NCI-H460 (cell line): ENCODE results near the gene MARCHF10. TPM values are rescaled to one million over a fixed set of nuclear protein-coding genes. Genes with fewer than 3 reads are reported as not detected.

Source experiments
- DNase-seq: peaks from one replicate; pipeline ENCODE4 v3.0.0-alpha.2; 2016; ENCODE audit warnings: low read depth; ENCODE audit errors: extremely low read depth
- total RNA-seq: library from RNA; depleted of rRNA; stranded (reverse); fragments of >200 nt; shearing (Covaris generic); gene quantifications from 2 replicates; pipeline ENCODE4 v1.2.3, GENCODE V29; 2014

MARCHF10 gene
- total RNA-seq, 1 experiment from 2014 or later, result not detected

DNA sequence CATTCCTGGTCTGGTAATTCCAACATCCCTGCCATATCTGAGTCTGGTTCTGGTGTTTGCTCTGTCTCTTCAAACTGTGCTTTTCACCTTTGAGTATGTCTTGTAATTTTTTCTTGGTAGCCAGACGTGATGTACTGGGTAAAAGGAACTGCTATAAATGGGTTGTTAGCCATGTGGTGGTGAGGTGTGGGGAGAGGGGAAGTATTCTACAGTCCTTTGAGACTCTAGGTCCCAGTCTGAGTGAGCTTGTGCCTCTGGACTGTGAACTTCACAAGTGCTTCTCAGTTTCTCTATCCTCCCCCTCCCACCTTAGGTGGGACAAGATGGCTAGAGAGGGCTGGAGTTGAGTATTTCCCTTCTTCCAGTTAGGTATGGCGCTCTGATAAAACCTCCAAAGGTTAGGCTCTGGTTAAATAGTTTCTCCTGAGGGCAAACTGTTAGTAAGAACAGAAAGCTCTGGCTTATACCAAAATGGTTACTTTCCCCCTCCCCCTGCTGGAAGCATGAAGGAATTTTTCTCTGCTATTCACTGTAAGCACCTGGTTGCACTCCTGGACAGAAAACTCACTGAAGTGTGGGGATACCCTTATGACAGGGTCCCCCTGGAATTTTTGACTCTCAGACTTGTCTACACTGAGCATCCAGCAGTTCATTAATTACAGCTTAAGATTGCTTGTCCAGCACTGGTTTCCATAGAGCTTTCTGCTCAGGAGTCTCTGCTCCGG is 87.8 kb downstream of the MARCHF10 start:
- DNase-seq, result peak; percentile 14

- DNase-seq, result no peak
Measured at GRCh38 chr17:62719586-62719985, 88.5 kb downstream of the MARCHF10 start.

DNA sequence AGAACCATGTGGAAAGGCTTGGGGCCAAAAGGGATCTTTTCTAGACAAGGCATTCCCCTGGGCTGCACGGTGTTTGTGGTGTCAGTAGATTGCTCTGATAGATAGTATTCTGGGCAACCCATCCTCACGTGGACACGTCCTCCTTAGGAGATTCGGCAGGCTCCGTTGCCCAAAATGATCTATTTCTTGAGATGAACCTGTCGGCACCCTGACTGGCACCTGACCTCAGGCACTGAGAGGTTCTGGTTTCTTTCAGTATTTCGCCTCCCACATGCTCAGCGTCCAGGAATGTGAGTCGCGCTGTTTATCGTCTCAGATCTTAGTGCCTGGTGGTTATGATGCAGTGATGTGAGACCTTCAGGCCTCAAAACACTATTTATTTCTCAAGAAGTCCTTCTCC is 89.7 kb downstream of the MARCHF10 start:
- no peak for DNase-seq

GRCh38 chr17:62717889-62718288 is 90.2 kb downstream of the MARCHF10 start:
- no peak for DNase-seq

GRCh38 chr17:62717589-62717855 is 90.6 kb downstream of the MARCHF10 start:
- no peak for DNase-seq

DNA sequence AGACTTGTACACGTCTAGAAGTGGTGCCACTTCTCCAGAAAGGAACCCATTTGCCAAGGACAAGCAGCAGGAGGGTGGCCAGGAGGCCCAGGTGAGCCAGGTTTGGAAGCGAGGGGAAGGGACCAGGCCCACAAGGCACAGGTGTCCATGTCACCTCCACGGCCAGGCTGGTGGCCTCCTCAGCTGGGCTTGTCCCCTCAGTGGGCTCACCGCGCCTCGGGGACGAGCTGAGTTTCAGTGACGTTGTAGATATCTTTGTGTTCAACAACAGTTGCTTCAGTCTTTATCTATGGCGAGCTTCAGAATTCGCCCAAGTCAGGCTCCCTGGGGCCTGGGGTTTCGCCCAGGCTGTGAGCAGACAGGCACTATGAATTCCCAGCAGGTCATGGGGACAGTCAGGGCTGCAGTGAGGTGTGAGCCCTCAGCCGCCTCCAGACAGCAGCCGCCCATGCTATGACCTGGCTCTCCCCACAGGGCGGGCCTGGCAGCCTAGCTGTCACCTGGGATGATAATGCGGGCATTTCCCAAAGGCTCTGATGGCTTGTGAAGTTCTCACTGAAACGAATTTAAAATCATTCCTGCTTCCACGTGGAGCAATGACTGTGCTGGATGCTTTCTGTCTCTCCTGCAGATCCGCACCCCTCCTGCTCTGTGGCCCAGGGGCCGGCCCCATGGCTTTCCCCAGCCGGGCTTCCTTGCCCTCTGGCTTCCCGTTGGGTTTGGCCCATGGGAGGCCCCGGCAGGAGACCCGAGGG is 91.1 kb downstream of the MARCHF10 start:
- no peak for DNase-seq

GRCh38 chr17:62715882-62716390 is 92.2 kb downstream of the MARCHF10 start:
- DNase-seq, result no peak

DNA sequence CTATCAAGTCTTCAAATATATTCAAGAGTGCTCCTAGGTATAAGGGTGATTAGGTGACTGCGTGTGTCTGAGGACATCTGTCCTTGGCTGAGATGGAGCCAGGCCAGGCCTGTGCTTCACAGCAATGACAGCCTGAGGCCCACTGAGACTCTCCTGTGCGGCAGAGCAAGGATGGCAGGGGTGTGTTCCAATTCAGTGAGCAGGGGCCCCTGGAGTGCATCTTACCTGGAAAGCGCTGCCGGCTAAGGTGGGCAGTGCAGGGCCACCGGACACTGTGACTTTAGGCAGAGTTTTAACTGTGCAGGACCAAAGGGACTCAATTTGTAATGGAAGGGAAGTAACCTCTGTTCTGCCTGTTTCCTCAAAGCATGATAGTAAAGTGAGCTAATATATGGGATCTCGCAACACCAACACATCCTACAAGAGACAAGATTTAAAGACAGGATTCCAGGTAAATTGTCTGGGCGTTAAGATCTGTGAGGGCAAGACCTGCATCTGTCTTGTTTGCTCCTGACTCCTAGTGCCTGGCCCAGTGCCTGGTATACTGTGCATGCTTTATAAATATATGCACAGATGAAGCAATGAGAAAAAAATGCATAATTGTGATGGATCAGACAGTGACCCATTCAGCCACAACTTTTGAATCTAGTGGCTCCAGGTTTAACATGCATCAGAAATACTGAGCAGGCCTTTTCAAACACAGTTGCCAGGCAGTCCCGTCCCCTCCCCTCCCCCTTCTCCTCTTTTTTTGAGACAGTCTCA is 93.9 kb downstream of the MARCHF10 start:
- DNase-seq, result no peak

DNA sequence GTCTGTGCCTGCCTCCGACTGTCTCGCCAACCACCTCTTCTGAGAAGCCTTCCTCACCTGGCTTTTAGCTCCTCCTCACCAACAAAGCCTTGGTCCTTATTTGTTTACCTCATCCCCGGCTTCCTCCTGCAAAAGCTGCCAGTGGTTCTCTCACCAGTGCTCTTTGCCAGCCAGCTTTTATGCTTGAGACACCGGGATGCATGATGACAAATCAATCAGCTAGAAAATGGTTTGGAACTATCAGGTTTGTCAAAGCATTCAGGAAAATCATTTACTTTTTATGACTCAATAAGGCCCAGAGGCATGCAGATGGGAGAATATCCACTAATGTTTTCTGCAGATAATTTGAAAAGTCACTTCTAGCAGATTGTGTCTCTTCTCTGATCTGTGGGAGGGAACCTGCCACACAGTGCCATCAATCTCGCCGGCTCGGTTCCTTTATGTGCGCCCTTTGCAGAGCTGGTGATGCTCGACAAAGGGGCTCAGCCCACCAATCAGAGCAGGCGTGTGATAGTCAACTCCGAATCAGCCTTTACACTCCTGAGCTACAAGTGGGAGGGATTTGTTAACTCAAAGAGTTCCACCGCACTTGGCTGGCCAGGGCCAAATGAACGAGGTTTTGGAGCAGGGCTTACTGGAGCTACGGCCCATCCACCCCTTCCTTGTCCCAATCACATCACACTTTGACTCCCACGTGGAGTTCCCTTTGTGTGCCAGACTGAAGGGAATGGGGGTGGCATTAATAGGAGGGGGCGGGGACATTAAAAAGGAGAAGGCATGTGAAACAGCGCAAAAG is 94.8 kb downstream of the MARCHF10 start:
- DNase-seq, result no peak

DNA sequence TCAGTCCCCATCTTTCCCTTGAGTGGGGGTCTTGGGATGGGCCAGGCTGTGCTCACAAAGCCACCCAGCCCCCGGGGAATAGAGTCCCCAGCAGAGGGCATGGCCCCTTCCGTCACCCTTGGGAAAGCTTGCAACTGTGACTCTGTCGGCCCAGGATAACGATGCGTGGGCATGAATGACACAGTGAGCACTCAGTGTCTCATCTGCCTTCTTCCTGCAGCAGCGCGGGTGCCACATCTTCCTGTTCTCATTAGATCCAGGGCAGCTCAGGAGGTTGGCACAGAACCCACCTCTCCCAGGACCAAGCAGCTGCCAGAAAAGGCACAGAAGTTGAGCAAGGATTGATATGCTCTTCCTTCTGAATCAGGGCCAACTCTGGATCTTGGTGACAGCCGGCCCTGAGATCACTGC is 95.9 kb downstream of the MARCHF10 start:
- DNase-seq, result no peak

DNA sequence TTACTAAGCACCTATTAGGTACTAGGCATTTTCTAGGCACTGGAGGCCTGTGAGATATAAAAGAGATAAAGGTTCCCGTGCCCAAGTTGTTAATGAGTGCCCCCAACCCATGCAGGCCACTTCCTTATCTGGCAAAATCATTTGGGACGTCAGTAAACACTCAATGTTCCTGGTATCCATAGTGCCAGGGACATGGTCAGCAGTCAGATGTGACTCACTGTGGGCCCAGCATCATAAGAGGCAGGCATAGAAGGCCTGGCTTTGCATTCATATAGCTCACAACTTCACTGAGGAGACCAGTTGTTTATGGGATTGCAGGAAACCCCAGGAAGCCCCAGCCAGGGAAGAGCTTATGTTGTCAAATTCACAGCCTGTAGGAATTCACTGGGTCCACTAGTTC is 99.5 kb downstream of the MARCHF10 start:
- DNase-seq, result no peak

DNA sequence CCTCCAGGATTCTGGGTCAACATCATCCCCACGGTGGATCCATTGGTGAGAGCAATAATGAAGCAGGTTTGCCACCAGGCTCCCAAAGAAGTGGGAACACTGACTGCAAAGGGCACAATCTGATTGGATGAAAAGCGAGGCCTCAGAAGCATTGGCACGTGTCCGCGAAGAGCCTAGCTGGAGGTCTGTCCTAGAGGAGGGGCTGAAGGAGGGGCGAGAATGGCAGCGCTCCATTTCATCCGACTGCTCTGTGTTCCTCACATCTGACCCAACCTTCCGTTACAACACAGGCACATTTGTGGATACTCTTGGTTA is 100.7 kb downstream of the MARCHF10 start:
- DNase-seq, result no peak

GRCh38 chr17:62706598-62707424 is 101.3 kb downstream of the MARCHF10 start:
- DNase-seq, result no peak

DNA sequence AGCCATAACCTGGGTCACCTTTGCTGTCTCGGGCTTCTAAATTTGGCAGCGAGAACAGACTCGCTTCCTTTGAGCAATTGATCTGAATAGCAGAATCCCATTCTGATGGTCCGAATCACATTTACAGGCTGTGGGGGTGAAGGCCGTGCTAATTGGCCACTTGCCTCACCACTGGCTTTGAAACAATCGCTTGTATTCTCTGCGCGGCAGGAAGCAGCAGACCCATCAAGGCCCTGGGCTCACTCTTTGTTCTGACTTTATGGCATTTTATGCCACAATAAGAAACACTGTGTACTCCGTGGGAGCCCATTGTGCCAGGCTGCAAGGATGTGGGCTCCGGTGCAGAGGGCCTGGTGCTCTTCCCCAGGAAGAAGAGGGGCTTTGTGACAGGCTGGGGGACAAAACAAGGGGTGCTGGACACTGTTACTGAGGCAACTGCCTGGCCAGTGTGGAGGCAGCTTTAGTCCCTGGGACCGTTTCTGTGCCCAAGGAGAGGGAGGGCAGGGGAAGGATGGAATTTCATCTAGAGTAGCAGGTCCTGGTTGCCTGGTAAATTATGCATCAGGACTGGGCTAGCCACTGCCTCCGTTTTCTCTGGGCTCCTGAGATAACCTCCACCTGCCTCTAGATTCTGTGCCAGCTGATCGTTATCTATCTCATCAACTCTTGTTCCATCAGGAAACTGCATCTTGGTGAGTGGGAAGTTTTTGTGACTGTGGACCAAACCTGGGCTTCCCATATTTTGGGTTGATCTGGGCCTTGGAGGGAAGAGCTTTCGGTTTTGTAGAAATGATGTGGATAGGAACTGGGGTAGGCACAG is 102.1 kb downstream of the MARCHF10 start:
- no peak for DNase-seq

GRCh38 chr17:62705156-62705777 is 102.8 kb downstream of the MARCHF10 start:
- DNase-seq, result no peak

- no peak for DNase-seq
Measured at GRCh38 chr17:62704381-62704971, 103.6 kb downstream of the MARCHF10 start.

GRCh38 chr17:62703776-62704380 is 104.2 kb downstream of the MARCHF10 start:
- DNase-seq, result peak; percentile 65

DNA sequence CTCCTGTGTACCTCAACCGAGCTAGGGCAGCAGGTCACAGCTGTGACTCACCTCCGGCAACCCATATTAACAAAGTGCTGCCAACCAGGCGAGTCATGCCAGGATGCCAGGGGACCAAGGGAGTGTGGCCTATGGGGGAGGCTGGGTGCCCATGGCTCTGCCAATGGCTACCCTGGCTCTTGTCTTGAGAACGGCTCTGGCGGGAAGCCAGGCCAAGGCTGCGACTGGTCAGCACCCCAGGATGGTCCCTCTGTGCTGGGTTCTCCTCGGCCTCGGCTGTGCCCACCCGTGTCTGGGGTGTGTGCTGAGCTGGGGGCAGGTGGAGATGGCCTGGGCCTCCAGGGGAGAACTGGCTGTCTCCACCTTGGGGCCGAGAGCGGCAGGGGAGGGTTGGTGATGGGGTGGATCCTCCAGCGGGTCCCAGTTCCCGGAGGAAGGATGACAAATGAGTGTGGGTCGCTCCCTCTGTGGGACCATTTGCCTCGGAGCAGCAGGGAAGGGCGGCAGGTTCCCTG is 104.8 kb downstream of the MARCHF10 start:
- DNase-seq, result peak; percentile 49
